Measurements from ENCODE around the gene NDUFB5. TPM values are rescaled to one million over a fixed set of nuclear protein-coding genes. Genes with fewer than 3 reads are reported as not detected.

NDUFB5 gene
- polyA plus RNA-seq, 1 donor (not counting 4 experiments of a cell fraction or from before 2014, with no cell fraction given), result 70.6 TPM

DNA sequence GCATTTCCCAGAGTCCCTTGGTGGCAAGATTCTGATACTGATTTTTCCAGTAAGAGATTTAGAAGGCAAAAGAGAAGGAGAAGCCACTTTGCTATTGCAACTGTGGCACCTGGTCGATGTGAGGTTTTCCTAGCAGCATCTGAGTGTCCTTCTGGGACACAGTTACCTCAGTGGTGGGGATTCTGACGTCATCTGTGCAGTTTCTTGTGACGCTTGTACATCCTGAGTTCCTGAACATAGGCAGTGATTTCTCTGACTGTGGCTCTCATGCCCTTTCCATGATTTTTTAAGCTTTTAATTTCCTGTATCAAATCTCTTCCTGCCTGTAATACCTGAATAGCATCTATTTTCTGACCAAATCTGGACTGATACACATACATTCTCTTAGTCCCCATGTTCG lies 57.2 kb downstream of the NDUFB5 start:
- no peak for FAIRE-seq
- no peak overlapping the region for H3K4me3 ChIP-seq (ENCODE audit: control insufficient read depth in 2 of 3, extremely low read depth in 1 of 3, insufficient read depth in 2 of 3, low read depth in 1 of 3, low read length in 3 of 3)

GRCh38 chr3:179663093-179663492 lies 58.5 kb downstream of the NDUFB5 start:
- FAIRE-seq, result no peak
- no peaks in the 10 kb centered on the region for H3K36me3 ChIP-seq (ENCODE audit: control insufficient read depth in 2 of 2, extremely low read depth in 1 of 2, insufficient read depth in 2 of 2, low read length in 2 of 2)
- no peaks in the 10 kb centered on the region for H3K9me1 ChIP-seq (ENCODE audit: control insufficient read depth, extremely low read depth, insufficient read depth, low read length)
- no peak overlapping the region for H3K27ac ChIP-seq (ENCODE audit: control insufficient read depth, insufficient read depth, low read length)
- peaks cover 2% of the 10 kb centered on the region for H3K79me2 ChIP-seq (ENCODE audit: control insufficient read depth, insufficient read depth, low read length)
- H3K9ac ChIP-seq (ENCODE audit: control insufficient read depth, extremely low read depth, insufficient read depth, low read length), result no peak overlapping the region
- H2AFZ ChIP-seq (ENCODE audit: control insufficient read depth, low read length), result no peak overlapping the region
- peaks cover 5% of the 10 kb centered on the region for H3K4me1 ChIP-seq (ENCODE audit: control insufficient read depth, extremely low read depth, insufficient read depth, low read length)
- dilution Hi-C loops (cut with MboI; ENCODE audit: extremely low pct_ligation_motif_present, low sequenced_read_pairs), result no loop called here
- no peak overlapping the region for H3K4me3 ChIP-seq (ENCODE audit: control insufficient read depth in 2 of 3, extremely low read depth in 1 of 3, insufficient read depth in 2 of 3, low read depth in 1 of 3, low read length in 3 of 3)
- H3K9me3 ChIP-seq (ENCODE audit: control insufficient read depth, low read depth, low read length), result no peaks in the 10 kb centered on the region
- H3K4me2 ChIP-seq (ENCODE audit: control insufficient read depth, extremely low read depth, insufficient read depth, low read depth, low read length), result no peak overlapping the region
- no peaks in the 10 kb centered on the region for H3K27me3 ChIP-seq (ENCODE audit: control insufficient read depth, extremely low read depth, insufficient read depth, low read length)
- DNase-seq (ENCODE audit: low read depth, low spot score), result no peak
- H4K20me1 ChIP-seq (ENCODE audit: control insufficient read depth, extremely low read depth, insufficient read depth, low read length), result no peaks in the 10 kb centered on the region
- TF ChIP-seq EZH2 (IDR thresholded peaks at IDR 0.05; ENCODE audit: low read length) (no peak), CTCF (optimal IDR thresholded peaks at IDR 0.05 in 1 of 3, IDR thresholded peaks at IDR 0.05 in 1 of 3, conservative IDR thresholded peaks at IDR 0.05 in 1 of 3; ENCODE audit: extremely low read depth in 1 of 3, insufficient read depth in 2 of 3, low read length in 3 of 3) (no peak)

More for the DNA sequence above, 57.2 kb downstream of the NDUFB5 start:
- Histone ChIP-seq H3K27ac (ENCODE audit: control insufficient read depth, insufficient read depth, low read length) (no peak overlapping the region), H3K9me1 (ENCODE audit: control insufficient read depth, extremely low read depth, insufficient read depth, low read length) (no peaks in the 10 kb centered on the region), H3K4me2 (ENCODE audit: control insufficient read depth, extremely low read depth, insufficient read depth, low read depth, low read length) (no peak overlapping the region), H3K4me1 (ENCODE audit: control insufficient read depth, extremely low read depth, insufficient read depth, low read length) (peaks cover 5% of the 10 kb centered on the region), H3K9me3 (ENCODE audit: control insufficient read depth, low read depth, low read length) (no peaks in the 10 kb centered on the region), H3K79me2 (ENCODE audit: control insufficient read depth, insufficient read depth, low read length) (peaks cover 3% of the 10 kb centered on the region), H3K9ac (ENCODE audit: control insufficient read depth, extremely low read depth, insufficient read depth, low read length) (no peak overlapping the region), H3K36me3 (ENCODE audit: control insufficient read depth in 2 of 2, extremely low read depth in 1 of 2, insufficient read depth in 2 of 2, low read length in 2 of 2) (no peaks in the 10 kb centered on the region), H2AFZ (ENCODE audit: control insufficient read depth, low read length) (no peak overlapping the region), H4K20me1 (ENCODE audit: control insufficient read depth, extremely low read depth, insufficient read depth, low read length) (no peaks in the 10 kb centered on the region), H3K27me3 (ENCODE audit: control insufficient read depth, extremely low read depth, insufficient read depth, low read length) (no peaks in the 10 kb centered on the region)
- DNase-seq (ENCODE audit: low read depth, low spot score), result no peak
- TF ChIP-seq EZH2 (IDR thresholded peaks at IDR 0.05; ENCODE audit: low read length) (no peak), CTCF (optimal IDR thresholded peaks at IDR 0.05 in 1 of 3, IDR thresholded peaks at IDR 0.05 in 1 of 3, conservative IDR thresholded peaks at IDR 0.05 in 1 of 3; ENCODE audit: extremely low read depth in 1 of 3, insufficient read depth in 2 of 3, low read length in 3 of 3) (no peak)
- dilution Hi-C loops (cut with MboI; ENCODE audit: extremely low pct_ligation_motif_present, low sequenced_read_pairs), result no loop called here

All from keratinocyte (primary cell).